ENCODE measurements around the gene FANCB.
A peak's percentile ranks its signal among the peaks of the same experiment; 100 is the strongest.

The FANCB gene

GRCh38 chrX:14872851-14873675 lies at the start of gene FANCB, which contains the start of gene MOSPD2:
Gene FANCB, minus strand, starts transcription at chrX:14873069. Its CDS starts 7,559 bp downstream, at chrX:14865510.
Gene MOSPD2, plus strand, starts transcription at chrX:14873421. Its CDS starts 108 bp downstream, at chrX:14873529.
- DNase-seq (ENCODE audit: low read depth in 1 of 2, low spot score in 1 of 2): peak; percentile 75 to 88

- DNase-seq (ENCODE audit: low read depth in 1 of 2, low spot score in 1 of 2): no peak
Observed at GRCh38 chrX:14922437-14922836, 49.6 kb upstream of the FANCB start.

- no peak for DNase-seq (ENCODE audit: low read depth in 1 of 2, low spot score in 1 of 2)
Observed at GRCh38 chrX:14920196-14920595, 47.3 kb upstream of the FANCB start.

- no peak for DNase-seq (ENCODE audit: low read depth in 1 of 2, low spot score in 1 of 2)
Observed at GRCh38 chrX:14919407-14919806, 46.5 kb upstream of the FANCB start.

- DNase-seq (ENCODE audit: low read depth in 1 of 2, low spot score in 1 of 2): no peak
Observed at GRCh38 chrX:14916017-14916674, 43.3 kb upstream of the FANCB start.

- no peak for DNase-seq (ENCODE audit: low read depth in 1 of 2, low spot score in 1 of 2)
Observed at GRCh38 chrX:14915596-14915995, 42.7 kb upstream of the FANCB start.

- no peak for DNase-seq (ENCODE audit: low read depth in 1 of 2, low spot score in 1 of 2)
Observed at GRCh38 chrX:14913241-14913640, 40.4 kb upstream of the FANCB start.

- DNase-seq (ENCODE audit: low read depth in 1 of 2, low spot score in 1 of 2): no peak
Observed at GRCh38 chrX:14903891-14904290, 31.0 kb upstream of the FANCB start.

GRCh38 chrX:14902537-14902936 lies 29.7 kb upstream of the FANCB start:
- no peak for DNase-seq (ENCODE audit: low read depth in 1 of 2, low spot score in 1 of 2)

- no peak for DNase-seq (ENCODE audit: low read depth in 1 of 2, low spot score in 1 of 2)
Observed at GRCh38 chrX:14899607-14900006, 26.7 kb upstream of the FANCB start.

- no peak for DNase-seq (ENCODE audit: low read depth in 1 of 2, low spot score in 1 of 2)
Observed at GRCh38 chrX:14897042-14897441, 24.2 kb upstream of the FANCB start.

- DNase-seq (ENCODE audit: low read depth in 1 of 2, low spot score in 1 of 2): no peak
Observed at GRCh38 chrX:14896273-14896672, 23.4 kb upstream of the FANCB start.

- no peak for DNase-seq (ENCODE audit: low read depth in 1 of 2, low spot score in 1 of 2)
Observed at GRCh38 chrX:14886252-14886651, 13.4 kb upstream of the FANCB start.

- no peak for DNase-seq (ENCODE audit: low read depth in 1 of 2, low spot score in 1 of 2)
Observed at GRCh38 chrX:14884714-14885113, 11.8 kb upstream of the FANCB start.

- no peak for DNase-seq (ENCODE audit: low read depth in 1 of 2, low spot score in 1 of 2)
Observed at GRCh38 chrX:14883826-14884225, 11.0 kb upstream of the FANCB start.

- no peak for DNase-seq (ENCODE audit: low read depth in 1 of 2, low spot score in 1 of 2)
Observed at GRCh38 chrX:14875624-14876023, 2.8 kb upstream of the FANCB start.

GRCh38 chrX:14873676-14874049 lies 794 bp upstream of the FANCB start:
- DNase-seq (ENCODE audit: low read depth in 1 of 2, low spot score in 1 of 2): no peak

GRCh38 chrX:14872355-14872754 lies 514 bp downstream of the FANCB start:
- no peak for DNase-seq (ENCODE audit: low read depth in 1 of 2, low spot score in 1 of 2)

GRCh38 chrX:14871767-14872166 lies 1.1 kb downstream of the FANCB start:
- DNase-seq (ENCODE audit: low read depth in 1 of 2, low spot score in 1 of 2): no peak

GRCh38 chrX:14865201-14865600 lies 7.7 kb downstream of the FANCB start:
- no peak for DNase-seq (ENCODE audit: low read depth in 1 of 2, low spot score in 1 of 2)

GRCh38 chrX:14864631-14865030 lies 8.2 kb downstream of the FANCB start:
- DNase-seq (ENCODE audit: low read depth in 1 of 2, low spot score in 1 of 2): no peak

- DNase-seq (ENCODE audit: low read depth in 1 of 2, low spot score in 1 of 2): no peak
Observed at GRCh38 chrX:14851526-14851925, 21.3 kb downstream of the FANCB start.

GRCh38 chrX:14843666-14844065 lies 29.2 kb downstream of the FANCB start:
- no peak for DNase-seq (ENCODE audit: low read depth in 1 of 2, low spot score in 1 of 2)

All from activated CD4-positive, alpha-beta T cell treated with anti-CD3 and anti-CD28 coated beads, Interleukin-2, amount 50 U/mL, for 24 hours (primary cell).